ENCODE results near the gene CCBE1. TPM values are rescaled to one million over a fixed set of nuclear protein-coding genes. Genes with fewer than 3 reads are reported as not detected.
"Not testable (repeated sequence)": the region's sequence is repeated elsewhere in the genome, so short reads cannot be mapped to it uniquely, and the experiment has no call there.

The CCBE1 gene
- total RNA-seq, 3 donors from 2014 or later (not counting 1 experiment from before 2014, with no cell fraction given) = 0.05 TPM; not detected in 2

- no peaks in the 10 kb centered on the region for H3K27me3 ChIP-seq (ENCODE audit: control insufficient read depth, insufficient read depth, low read length)
- no peak overlapping the region for H3K27ac Mint-ChIP-seq
- no peak overlapping the region for H3K4me3 Mint-ChIP-seq
- H3K4me3 ChIP-seq (ENCODE audit: low read length) = no peak overlapping the region
- WGBS (ENCODE audit: insufficient coverage) = 86% methylated on average over 6 of the region's 6 CpGs
- H3K9me3 Mint-ChIP-seq = no peaks in the 10 kb centered on the region
- no peaks in the 10 kb centered on the region for H3K4me1 ChIP-seq (ENCODE audit: control insufficient read depth, insufficient read depth, low read length)
- H3K27ac ChIP-seq (ENCODE audit: low read length) = no peak overlapping the region
- H3K36me3 Mint-ChIP-seq = no peaks in the 10 kb centered on the region
- no peaks in the 10 kb centered on the region for H3K9me3 ChIP-seq (ENCODE audit: control insufficient read depth, insufficient read depth, low read length)
- H3K36me3 ChIP-seq (ENCODE audit: control insufficient read depth, insufficient read depth, low read length) = no peaks in the 10 kb centered on the region
- DNase-seq (no peak), ATAC-seq (no peak)
- no peaks in the 10 kb centered on the region for H3K27me3 Mint-ChIP-seq (ENCODE audit: low read depth in 2 of 2)
- intact Hi-C loops (cut with micrococcal nuclease) = no loop called here
- no peaks in the 10 kb centered on the region for H3K4me1 Mint-ChIP-seq
- no peak for TF ChIP-seq CTCF (IDR thresholded peaks at IDR 0.05)
Observed at GRCh38 chr18:59669872-59670657, 27.2 kb downstream of the CCBE1 start.

GRCh38 chr18:59667488-59667887 is 29.7 kb downstream of the CCBE1 start:
- WGBS (ENCODE audit: insufficient coverage) = 88% methylated on average over 3 of the region's 4 CpGs
- H3K4me1 ChIP-seq (ENCODE audit: control insufficient read depth, insufficient read depth, low read length) = no peaks in the 10 kb centered on the region
- no peaks in the 10 kb centered on the region for H3K9me3 ChIP-seq (ENCODE audit: control insufficient read depth, insufficient read depth, low read length)
- intact Hi-C loops (cut with micrococcal nuclease) = no loop called here
- no peak for TF ChIP-seq CTCF (IDR thresholded peaks at IDR 0.05)
- Mint-ChIP-seq H3K27me3 (ENCODE audit: low read depth in 2 of 2) (peaks cover 0 to 4% of the 10 kb centered on the region in 2 donors), H3K9me3 (no peaks in the 10 kb centered on the region), H3K4me3 (no peak overlapping the region), H3K27ac (no peak overlapping the region), H3K36me3 (no peaks in the 10 kb centered on the region), H3K4me1 (no peaks in the 10 kb centered on the region)
- no peaks in the 10 kb centered on the region for H3K36me3 ChIP-seq (ENCODE audit: control insufficient read depth, insufficient read depth, low read length)
- no peak overlapping the region for H3K4me3 ChIP-seq (ENCODE audit: low read length)
- ATAC-seq (no peak), DNase-seq (no peak)
- no peak overlapping the region for H3K27ac ChIP-seq (ENCODE audit: low read length)
- no peaks in the 10 kb centered on the region for H3K27me3 ChIP-seq (ENCODE audit: control insufficient read depth, insufficient read depth, low read length)

GRCh38 chr18:59666007-59666402 is 31.2 kb downstream of the CCBE1 start:
- ATAC-seq; H3K36me3 ChIP-seq (ENCODE audit: control insufficient read depth, insufficient read depth, low read length); H3K27me3 ChIP-seq (ENCODE audit: control insufficient read depth, insufficient read depth, low read length); H3K4me1 Mint-ChIP-seq; H3K27ac ChIP-seq (ENCODE audit: low read length); DNase-seq; H3K4me3 ChIP-seq (ENCODE audit: low read length); H3K4me3 Mint-ChIP-seq; H3K4me1 ChIP-seq (ENCODE audit: control insufficient read depth, insufficient read depth, low read length); H3K9me3 ChIP-seq (ENCODE audit: control insufficient read depth, insufficient read depth, low read length); H3K9me3 Mint-ChIP-seq; H3K36me3 Mint-ChIP-seq; H3K27me3 Mint-ChIP-seq (ENCODE audit: low read depth in 2 of 2); intact Hi-C loops (cut with micrococcal nuclease); H3K27ac Mint-ChIP-seq: not testable (repeated sequence)
- 86% methylated on average over 9 of the region's 9 CpGs for WGBS (ENCODE audit: insufficient coverage)

- Mint-ChIP-seq H3K4me3 (no peak overlapping the region), H3K4me1 (no peaks in the 10 kb centered on the region), H3K27me3 (ENCODE audit: low read depth in 2 of 2) (peaks cover 0 to 4% of the 10 kb centered on the region in 2 donors), H3K9me3 (no peaks in the 10 kb centered on the region), H3K27ac (no peak overlapping the region), H3K36me3 (no peaks in the 10 kb centered on the region)
- Histone ChIP-seq H3K27me3 (ENCODE audit: control insufficient read depth, insufficient read depth, low read length) (no peaks in the 10 kb centered on the region), H3K9me3 (ENCODE audit: control insufficient read depth, insufficient read depth, low read length) (no peaks in the 10 kb centered on the region), H3K4me3 (ENCODE audit: low read length) (no peak overlapping the region), H3K4me1 (ENCODE audit: control insufficient read depth, insufficient read depth, low read length) (no peaks in the 10 kb centered on the region), H3K27ac (ENCODE audit: low read length) (no peak overlapping the region), H3K36me3 (ENCODE audit: control insufficient read depth, insufficient read depth, low read length) (no peaks in the 10 kb centered on the region)
- WGBS (ENCODE audit: insufficient coverage) = 74% methylated on average over 11 of the region's 12 CpGs
- intact Hi-C loops (cut with micrococcal nuclease) = no loop called here
- no peak for TF ChIP-seq CTCF (IDR thresholded peaks at IDR 0.05)
- DNase-seq = no peak
- ATAC-seq = no peak
Observed at GRCh38 chr18:59665057-59666006, 31.9 kb downstream of the CCBE1 start.

Data from natural killer cell (primary cell).